Cardiac muscle cell (in vitro differentiated cells and primary cell): ENCODE measurements around the gene CD164L2. TPM values are rescaled to one million over a fixed set of nuclear protein-coding genes. Genes with fewer than 3 reads are reported as not detected.
A peak's percentile ranks its signal among the peaks of the same experiment; 100 is the strongest.

Source experiments
- DNase-seq, 2 donors: peaks; one replicate each; pipeline versions ENCODE4 v3.0.0 to v3.0.0-alpha.2; 2010 to 2017; ENCODE audit warnings: low read depth in 1 of 2, low spot score in 1 of 2
- H3K27ac ChIP-seq: fragments of 200-600 bp; sonication (generic); 2 replicates; pipeline ENCODE4 v1.5.1; 2016
- H3K27me3 ChIP-seq: fragments of 200-600 bp; sonication (generic); 2 replicates; pipeline ENCODE4 v1.6.0; 2016; ENCODE audit warnings: control low read depth
- H3K36me3 ChIP-seq: fragments of 200-600 bp; sonication (generic); 2 replicates; pipeline ENCODE4 v1.5.1; 2016; ENCODE audit warnings: control low read depth
- H3K4me1 ChIP-seq: fragments of 200-600 bp; sonication (generic); 2 replicates; pipeline ENCODE4 v1.8.1; 2017; ENCODE audit warnings: low read depth, mild to moderate bottlenecking, mixed run types
- H3K4me3 ChIP-seq: fragments of 200-600 bp; sonication (generic); 2 replicates; pipeline ENCODE4 v1.5.1; 2016; ENCODE audit warnings: mild to moderate bottlenecking
- H3K9me3 ChIP-seq: fragments of 200-600 bp; sonication (generic); 2 replicates; pipeline ENCODE4 v1.5.1; 2017; ENCODE audit warnings: low read depth, mild to moderate bottlenecking, control low read depth
- CTCF ChIP-seq: IDR thresholded peaks from 2 replicates; pipeline ENCODE4 v1.5.1; 2012; ENCODE audit warnings: low read depth, mild to moderate bottlenecking, low read length
- polyA plus RNA-seq: library from polyadenylated mRNA; unstranded; fragments of >200 nt; fragmentation: Nextera tagmentation; extraction: Ambion mirVana; gene quantifications from 2 replicates; pipeline ENCODE4 v1.2.1, GENCODE V29; 2016
- total RNA-seq: library from RNA; depleted of rRNA; stranded (reverse); fragments of >200 nt; gene quantifications from 2 replicates; pipeline ENCODE4 v1.2.3, GENCODE V29; 2016

CD164L2 gene
- total and polyA plus RNA-seq, 2 experiments from 2014 or later = 0.24 to 0.62 TPM

GRCh38 chr1:27338751-27339150 is 44.4 kb downstream of the CD164L2 start:
- Histone ChIP-seq H3K27ac (peak overlapping the region; percentile 73), H3K4me3 (no peak overlapping the region), H3K27me3 (no peaks in the 10 kb centered on the region), H3K36me3 (no peaks in the 10 kb centered on the region), H3K9me3 (no peaks in the 10 kb centered on the region), H3K4me1 (peaks cover 29% of the 10 kb centered on the region)
- DNase-seq = peak in 1 of 2 donors; percentile 28
- no peak for TF ChIP-seq CTCF

GRCh38 chr1:27336756-27337155 is 46.4 kb downstream of the CD164L2 start:
- Histone ChIP-seq H3K27me3 (no peaks in the 10 kb centered on the region), H3K36me3 (no peaks in the 10 kb centered on the region), H3K9me3 (no peaks in the 10 kb centered on the region), H3K27ac (no peak overlapping the region), H3K4me1 (peaks cover 14% of the 10 kb centered on the region), H3K4me3 (no peak overlapping the region)
- TF ChIP-seq CTCF = no peak
- DNase-seq = no peak

GRCh38 chr1:27335506-27336422 is 47.4 kb downstream of the CD164L2 start:
- DNase-seq = no peak
- Histone ChIP-seq H3K4me1 (peaks cover 9% of the 10 kb centered on the region), H3K36me3 (no peaks in the 10 kb centered on the region), H3K4me3 (no peak overlapping the region), H3K27me3 (no peaks in the 10 kb centered on the region), H3K27ac (no peak overlapping the region), H3K9me3 (no peaks in the 10 kb centered on the region)
- no peak for TF ChIP-seq CTCF

- TF ChIP-seq CTCF = no peak
- H3K36me3 ChIP-seq = no peaks in the 10 kb centered on the region
- H3K27me3 ChIP-seq = no peaks in the 10 kb centered on the region
- H3K4me1 ChIP-seq = peaks cover 2% of the 10 kb centered on the region
- no peak overlapping the region for H3K4me3 ChIP-seq
- H3K9me3 ChIP-seq = no peaks in the 10 kb centered on the region
- peak overlapping the region; percentile 3 for H3K27ac ChIP-seq
- no peak for DNase-seq
Measured at GRCh38 chr1:27333717-27334279, 49.3 kb downstream of the CD164L2 start.

- peak overlapping the region; percentile 29 for H3K27ac ChIP-seq
- no peaks in the 10 kb centered on the region for H3K36me3 ChIP-seq
- no peaks in the 10 kb centered on the region for H3K4me1 ChIP-seq
- no peaks in the 10 kb centered on the region for H3K27me3 ChIP-seq
- peak; percentile 54 to 75 for DNase-seq
- TF ChIP-seq CTCF = peak; percentile 91
- H3K9me3 ChIP-seq = no peaks in the 10 kb centered on the region
- H3K4me3 ChIP-seq = no peak overlapping the region
Measured at GRCh38 chr1:27332536-27333281, 50.4 kb downstream of the CD164L2 start.
